Kidney tubule cell (primary cell): Measurements from ENCODE around the gene RABEP1.

Experiments used
- DNase-seq: peaks from one replicate; pipeline ENCODE4 v3.0.0-alpha.2; 2018; ENCODE audit warnings: low spot score

Gene RABEP1

GRCh38 chr17:5364156-5364555 lies 82.1 kb downstream of the RABEP1 start:
- DNase-seq = peak; percentile 7

DNA sequence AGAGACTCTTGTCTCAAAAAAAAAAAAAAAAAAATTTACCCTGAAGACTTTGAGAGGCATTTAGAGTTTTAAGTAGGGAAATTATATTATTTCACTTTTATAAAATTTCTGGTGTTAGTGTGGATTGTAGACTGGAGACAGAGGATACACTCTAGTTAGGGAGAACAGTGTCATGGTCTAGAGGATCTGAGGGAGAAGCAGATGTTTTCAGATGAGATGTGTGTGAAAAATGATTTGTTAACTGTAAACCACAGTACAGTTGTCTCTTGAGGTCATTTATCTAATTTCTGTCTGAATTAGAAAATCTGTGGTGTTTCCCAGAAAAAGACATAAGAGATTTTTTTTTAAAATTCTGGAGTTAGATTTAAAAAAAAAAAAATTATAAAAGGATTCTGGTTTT lies 82.6 kb downstream of the RABEP1 start:
- no peak for DNase-seq

DNA sequence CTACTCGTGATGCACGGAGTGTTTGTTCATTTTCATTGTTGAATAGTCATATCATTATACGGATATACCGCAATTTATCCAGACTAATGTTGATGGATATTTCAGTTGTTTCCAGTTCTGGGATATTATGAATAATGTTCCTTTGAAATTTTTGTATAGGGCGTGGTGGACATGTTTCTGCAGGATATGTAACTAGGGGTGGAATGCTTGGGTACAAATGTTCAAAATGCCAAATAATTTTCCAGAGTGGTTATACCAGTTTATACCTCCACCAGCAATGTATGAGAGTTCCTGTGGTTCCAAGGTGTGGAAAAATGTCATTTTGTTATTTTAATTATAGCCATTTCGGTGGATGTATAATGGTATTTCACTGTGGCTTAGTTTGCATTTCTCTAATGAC lies 83.7 kb downstream of the RABEP1 start:
- no peak for DNase-seq

GRCh38 chr17:5370411-5370810 lies 88.3 kb downstream of the RABEP1 start:
- DNase-seq = no peak

DNA sequence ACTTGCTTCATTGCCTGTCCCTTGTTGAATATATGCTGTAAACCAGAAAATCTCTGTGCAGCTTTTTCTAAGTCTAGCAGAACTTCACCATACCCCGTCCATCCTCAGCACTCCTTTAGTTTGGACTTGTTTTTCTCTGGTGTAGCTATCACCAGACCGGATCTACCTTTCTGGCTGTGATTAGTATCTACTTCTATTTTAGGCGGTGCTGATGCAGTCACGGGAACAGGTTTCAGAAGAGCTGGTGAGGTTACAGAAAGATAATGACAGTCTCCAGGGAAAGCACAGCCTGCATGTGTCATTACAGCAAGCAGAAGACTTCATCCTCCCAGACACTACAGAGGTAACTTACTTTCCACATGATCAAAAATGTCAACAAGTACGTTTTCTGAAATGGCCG lies 91.0 kb downstream of the RABEP1 start:
- no peak for DNase-seq

DNA sequence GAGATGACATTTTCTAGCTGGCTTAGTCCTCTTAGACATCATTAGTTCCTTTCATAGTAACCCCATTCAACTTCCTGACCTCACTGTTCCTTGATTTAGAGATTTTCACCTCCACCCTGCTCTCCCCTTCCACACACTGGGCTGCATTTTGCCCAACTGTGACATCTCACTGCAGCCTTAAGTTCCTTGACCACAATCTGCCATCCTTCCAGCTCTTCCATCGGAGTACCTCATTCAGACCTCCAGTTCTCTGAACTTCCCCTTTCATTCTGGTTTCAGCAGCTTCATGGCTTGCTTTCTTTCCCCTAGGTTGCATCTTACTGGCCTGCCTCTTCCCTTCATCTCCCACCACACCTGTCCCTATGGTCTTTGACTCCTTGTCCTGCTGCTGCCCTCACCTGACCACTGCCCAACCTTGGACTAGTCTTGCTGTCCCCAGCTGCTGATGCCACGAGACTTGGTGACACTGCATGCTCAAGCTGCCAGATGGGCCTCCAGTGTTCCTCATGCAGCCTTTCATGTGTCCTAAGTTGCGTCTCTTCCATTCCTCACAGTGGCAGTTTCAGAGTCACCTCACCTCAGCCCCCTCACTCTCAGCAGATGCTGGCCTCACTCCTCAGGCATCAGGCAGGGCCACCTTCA lies 96.6 kb downstream of the RABEP1 start:
- DNase-seq = no peak

DNA sequence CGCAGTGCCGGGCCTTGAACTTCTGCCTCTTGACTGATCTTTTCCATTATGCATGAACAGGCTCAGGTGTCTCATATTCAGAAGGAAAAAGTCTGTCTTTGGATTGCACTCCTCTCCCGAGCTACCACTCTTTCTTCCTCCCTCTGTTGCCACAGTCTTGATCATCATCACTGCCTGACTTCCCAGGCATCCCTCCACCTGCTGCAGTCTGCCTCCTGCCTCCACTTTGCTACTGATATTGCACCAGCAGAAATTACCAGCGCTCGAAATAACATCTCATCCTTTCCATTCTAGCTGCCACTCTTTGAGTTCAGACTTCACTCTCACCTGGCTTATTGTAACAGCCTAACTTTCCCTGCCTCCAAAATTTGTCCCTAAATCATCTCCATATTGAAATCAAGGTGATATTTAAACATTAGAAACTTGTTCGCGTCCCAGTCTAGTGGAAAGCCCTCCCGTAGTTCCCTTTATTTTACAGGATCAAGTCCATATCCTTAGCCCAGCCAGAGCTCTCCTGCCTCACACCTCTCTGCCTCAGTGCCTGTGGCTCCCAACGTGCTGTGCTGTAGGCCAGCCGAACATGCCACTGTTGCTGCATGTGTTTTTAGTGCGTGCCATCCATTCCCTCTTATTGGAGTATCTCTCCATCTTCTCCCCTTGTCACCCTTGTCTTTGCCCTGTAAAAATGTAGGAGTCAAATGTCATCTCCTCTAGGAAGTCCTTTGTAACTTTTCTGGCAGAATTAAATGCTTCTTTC lies 97.4 kb downstream of the RABEP1 start:
- no peak for DNase-seq

DNA sequence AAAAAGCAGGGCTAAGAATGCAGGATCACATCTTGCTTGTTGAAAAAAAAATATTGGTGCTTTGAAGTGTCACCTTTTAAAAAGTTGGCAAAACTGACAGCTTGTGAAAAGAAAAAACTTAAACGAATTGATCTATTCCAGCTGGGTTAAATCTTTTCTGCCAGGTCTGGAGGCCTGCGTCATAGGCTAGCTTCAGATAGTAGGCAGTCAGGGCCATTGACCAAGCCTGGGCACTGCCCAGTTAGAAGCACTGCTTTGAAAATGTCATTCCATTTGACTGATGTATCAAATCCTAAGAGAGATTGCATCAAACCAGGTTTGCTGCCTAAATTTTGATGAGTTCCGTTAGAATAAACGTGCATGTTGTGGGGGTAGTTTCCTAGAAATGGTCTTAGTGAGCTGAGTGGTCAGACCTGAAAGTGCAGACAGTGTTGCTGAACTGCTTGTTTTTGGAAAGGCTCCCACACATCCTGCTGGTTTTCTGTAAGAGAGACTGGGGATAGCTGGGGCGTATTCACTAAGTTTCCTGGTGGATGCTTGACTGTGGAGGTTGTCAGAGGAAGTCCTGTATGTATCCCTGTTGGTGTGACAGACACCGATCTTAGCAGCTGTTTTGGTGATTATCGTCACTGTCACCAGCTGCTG lies 98.5 kb downstream of the RABEP1 start:
- no peak for DNase-seq

GRCh38 chr17:5381542-5381941 lies 99.5 kb downstream of the RABEP1 start:
- no peak for DNase-seq

- no peak for DNase-seq
Measured at GRCh38 chr17:5391678-5392077, 109.6 kb downstream of the RABEP1 start.

- no peak for DNase-seq
Measured at GRCh38 chr17:5396612-5397011, 114.5 kb downstream of the RABEP1 start.

GRCh38 chr17:5399767-5400166 lies 117.7 kb downstream of the RABEP1 start:
- DNase-seq = no peak

- DNase-seq = no peak
Measured at GRCh38 chr17:5405400-5405799, 123.3 kb downstream of the RABEP1 start.

GRCh38 chr17:5408186-5408585 lies 126.1 kb downstream of the RABEP1 start:
- DNase-seq = no peak

GRCh38 chr17:5410594-5411272 lies 128.6 kb downstream of the RABEP1 start:
- no peak for DNase-seq

DNA sequence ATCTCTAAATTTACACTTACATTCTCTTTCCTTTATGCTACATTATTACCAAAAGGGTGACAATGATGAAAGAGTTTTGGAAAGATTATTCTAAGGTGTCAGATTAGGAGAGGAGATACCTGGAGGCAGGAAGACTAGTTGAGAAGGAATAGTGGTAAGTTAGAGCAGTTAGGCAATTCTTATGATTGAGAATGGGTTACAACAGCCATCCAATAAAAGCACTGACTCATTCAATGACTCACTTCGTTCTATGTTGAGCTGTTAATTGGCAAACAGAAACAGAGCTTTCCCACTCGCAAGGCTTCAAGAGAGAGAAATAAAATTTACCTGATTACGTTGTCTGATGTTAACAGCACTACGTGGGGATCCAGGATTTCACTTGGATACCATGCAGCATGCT lies 131.6 kb downstream of the RABEP1 start:
- peak; percentile 68 for DNase-seq

DNA sequence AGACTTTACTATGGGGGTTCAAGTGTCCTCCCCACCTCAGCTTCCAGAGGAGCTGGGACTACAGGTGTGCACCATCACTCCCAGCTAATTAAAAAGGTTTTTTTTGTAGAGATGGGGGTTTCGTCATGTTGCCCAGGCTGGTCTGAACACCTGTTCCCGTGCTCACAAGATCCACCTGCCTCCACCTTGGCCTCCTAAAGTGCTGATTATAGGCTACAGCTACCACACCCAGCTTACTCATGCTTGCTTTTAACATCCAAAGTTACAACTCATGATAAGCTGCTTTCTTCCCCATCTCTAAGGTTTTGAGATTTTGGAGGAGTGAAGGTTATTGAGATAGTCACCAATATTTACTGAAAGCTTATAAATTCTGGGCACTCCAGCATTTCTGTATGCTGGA lies 134.8 kb downstream of the RABEP1 start:
- DNase-seq = no peak

GRCh38 chr17:5418858-5419355 lies 136.8 kb downstream of the RABEP1 start:
- DNase-seq = peak; percentile 88

DNA sequence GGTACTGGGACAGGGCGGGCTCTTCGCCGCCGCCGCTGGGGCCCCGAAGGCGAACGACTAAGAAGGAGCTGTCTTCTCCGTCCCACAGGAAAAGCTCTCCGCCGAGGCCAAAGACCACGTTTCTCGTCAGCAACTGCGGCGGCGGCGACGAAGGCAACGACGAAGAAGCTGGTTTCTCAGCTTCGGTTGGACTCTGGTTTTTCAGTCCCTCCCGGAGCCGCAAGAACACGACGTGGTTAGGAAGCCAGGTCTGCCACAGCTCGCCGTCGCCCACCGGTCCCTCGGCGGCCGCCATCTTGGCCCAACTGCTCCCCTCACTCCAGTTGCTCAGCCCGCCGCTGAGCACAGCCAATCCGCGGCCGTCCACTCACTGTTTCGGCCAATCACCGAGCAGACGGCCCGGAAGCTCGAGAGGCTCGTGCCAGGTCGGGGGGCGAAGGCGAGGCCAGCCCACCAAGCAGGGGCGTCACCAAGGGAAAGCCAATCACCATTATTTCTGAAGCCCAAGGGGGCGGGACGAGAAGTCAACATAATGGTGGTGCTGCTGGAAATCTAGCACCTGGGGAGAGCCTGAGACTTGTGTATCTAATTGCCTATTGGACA lies 137.4 kb downstream of the RABEP1 start, which contains the start of gene NUP88:
NUP88 (minus strand) TSS at position 307 of the 603 bp plus-strand sequence; CDS start at position 295, 12 bp downstream.
- DNase-seq = peak; percentile 98

- DNase-seq = peak; percentile 90
Measured at GRCh38 chr17:5419959-5420653, 138.0 kb downstream of the RABEP1 start, which contains the start of gene RPAIN. Gene RPAIN (plus strand): TSS chr17:5420182. CDS start chr17:5420211, 29 bp downstream.

DNA sequence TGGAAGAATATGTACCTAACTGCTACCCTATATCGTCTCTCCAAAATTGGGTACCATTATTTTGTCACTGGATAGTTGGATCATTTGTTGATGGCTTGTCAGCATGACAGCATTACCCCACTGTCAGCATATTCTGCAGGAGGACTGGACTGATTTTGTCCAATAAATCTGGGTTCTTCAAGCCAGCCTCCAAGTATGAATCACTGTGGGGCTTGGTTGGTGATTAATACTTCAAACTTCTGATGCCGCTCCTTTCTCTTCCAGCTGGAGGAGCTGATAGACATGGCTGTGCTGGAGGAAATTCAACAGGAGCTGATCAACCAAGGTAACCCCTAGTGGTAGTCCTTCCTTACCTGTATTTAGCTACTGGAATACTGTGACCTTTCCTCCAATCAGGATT lies 140.4 kb downstream of the RABEP1 start:
- DNase-seq = peak; percentile 91
